GM10266 (cell line): Measurements from ENCODE around the gene ITPK1.

ENCODE experiments used
- DNase-seq: peaks from one replicate; pipeline ENCODE4 v3.0.0; 2012; ENCODE audit errors: extremely low spot score
- CTCF ChIP-seq: IDR thresholded peaks from 2 replicates; pipeline ENCODE4 v1.5.1; 2012; ENCODE audit warnings: mild to moderate bottlenecking, low read depth; ENCODE audit not compliant: control insufficient read depth, insufficient read depth; ENCODE audit errors: missing control alignments

ITPK1 gene

GRCh38 chr14:92968291-92969020, 147.3 kb downstream of the ITPK1 start:
- DNase-seq: no peak
- TF ChIP-seq CTCF: no peak

- DNase-seq: no peak
- TF ChIP-seq CTCF: no peak
These were observed 148.3 kb downstream of the ITPK1 start for GRCh38 chr14:92967346-92967926.

- TF ChIP-seq CTCF: no peak
These were observed 150.4 kb downstream of the ITPK1 start for GRCh38 chr14:92965281-92965680.

GRCh38 chr14:92964124-92965109, 151.3 kb downstream of the ITPK1 start:
- no peak for TF ChIP-seq CTCF

More at GRCh38 chr14:92965281-92965680, 150.4 kb downstream of the ITPK1 start:
- no peak for DNase-seq

GRCh38 chr14:92963301-92964123, 152.2 kb downstream of the ITPK1 start:
- TF ChIP-seq CTCF: no peak
- no peak for DNase-seq

More at GRCh38 chr14:92964124-92965109, 151.3 kb downstream of the ITPK1 start:
- DNase-seq: no peak

- no peak for TF ChIP-seq CTCF
- no peak for DNase-seq
These were observed 153.0 kb downstream of the ITPK1 start for GRCh38 chr14:92962831-92963095.
